Mucosa of stomach (tissue), 1 donor: Measurements from ENCODE around the gene STC2.

Experiments
- H3K27me3 ChIP-seq: one replicate; pipeline ENCODE4 v1.7.0; 2013; ENCODE audit warnings: mild to moderate bottlenecking, low read length; ENCODE audit not compliant: control insufficient read depth, insufficient read depth
- H3K36me3 ChIP-seq: one replicate; pipeline ENCODE4 v1.7.0; 2013; ENCODE audit warnings: low read length; ENCODE audit not compliant: control insufficient read depth, insufficient read depth
- H3K4me1 ChIP-seq: one replicate; pipeline ENCODE4 v1.7.0; 2013; ENCODE audit warnings: mild to moderate bottlenecking, low read length; ENCODE audit not compliant: control insufficient read depth, insufficient read depth
- H3K4me3 ChIP-seq: one replicate; pipeline ENCODE4 v1.7.0; 2013; ENCODE audit warnings: low read length
- H3K9ac ChIP-seq: one replicate; pipeline ENCODE4 v1.7.0; 2013; ENCODE audit warnings: mild to moderate bottlenecking, low read length, moderate library complexity
- H3K9me3 ChIP-seq: one replicate; pipeline ENCODE4 v1.7.0; 2013; ENCODE audit warnings: mild to moderate bottlenecking, low read length, moderate library complexity; ENCODE audit not compliant: control insufficient read depth
- donor health status: Pancreatic carcinoma.

Gene STC2

DNA sequence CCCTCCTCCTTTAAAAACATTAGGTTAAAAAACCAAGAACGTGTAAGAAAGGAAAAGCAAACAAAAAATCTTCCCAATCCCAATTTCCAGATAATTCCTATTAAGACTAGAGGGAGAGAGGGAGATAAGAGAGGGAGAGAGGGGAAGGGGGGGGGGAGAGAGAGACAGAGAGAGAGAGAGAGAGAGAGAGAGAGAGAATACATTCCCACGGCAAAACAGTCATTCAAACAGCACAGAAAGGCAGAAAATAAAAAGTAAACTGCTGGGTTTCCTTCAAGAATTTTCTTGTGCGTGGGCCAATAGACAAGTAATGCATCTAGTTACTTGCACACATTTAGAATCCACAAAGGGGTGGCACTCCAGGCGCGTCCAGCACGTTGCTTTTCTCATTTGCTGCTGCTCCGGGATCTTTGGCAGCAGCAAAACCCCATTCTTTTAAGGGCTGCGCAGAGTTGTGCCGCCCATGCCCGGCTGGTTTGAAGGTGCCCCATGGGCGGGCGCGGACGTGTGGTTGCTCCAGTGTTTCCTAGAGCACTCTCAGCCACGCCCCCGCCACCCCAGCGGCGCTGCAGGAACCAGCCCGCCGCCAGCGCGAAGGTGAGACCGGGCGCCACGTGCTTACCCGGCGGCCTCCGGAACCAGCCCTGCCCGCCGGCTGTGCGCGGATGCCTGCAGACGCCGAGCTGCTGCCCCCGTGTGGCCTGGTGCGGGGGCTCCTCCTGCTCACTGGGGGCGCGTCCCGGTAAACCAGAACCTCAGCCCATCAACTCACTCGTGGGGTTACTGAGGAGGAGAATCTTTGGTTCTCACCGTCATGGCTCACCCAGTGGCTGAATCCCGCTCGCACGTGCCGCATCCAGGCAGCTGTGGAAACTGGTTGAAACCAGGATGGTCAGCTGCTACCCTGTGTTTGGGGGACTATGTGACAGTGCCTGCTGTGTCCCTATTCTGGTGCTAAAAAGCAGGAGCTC is 44.6 kb downstream of the STC2 start:
- Histone ChIP-seq H3K36me3 (no peaks in the 10 kb centered on the region), H3K9me3 (no peaks in the 10 kb centered on the region), H3K4me3 (no peak overlapping the region), H3K4me1 (no peaks in the 10 kb centered on the region), H3K27me3 (peaks cover 28% of the 10 kb centered on the region), H3K9ac (no peak overlapping the region)

GRCh38 chr5:173282916-173283315 is 45.3 kb downstream of the STC2 start:
- Histone ChIP-seq H3K4me3 (no peak overlapping the region), H3K27me3 (peaks cover 26% of the 10 kb centered on the region)

GRCh38 chr5:173281910-173282309 is 46.3 kb downstream of the STC2 start:
- Histone ChIP-seq H3K9ac (no peak overlapping the region), H3K4me1 (no peaks in the 10 kb centered on the region), H3K9me3 (no peaks in the 10 kb centered on the region), H3K36me3 (no peaks in the 10 kb centered on the region), H3K4me3 (no peak overlapping the region), H3K27me3 (peaks cover 21% of the 10 kb centered on the region)

More at GRCh38 chr5:173282916-173283315, 45.3 kb downstream of the STC2 start:
- H3K36me3 ChIP-seq, result no peaks in the 10 kb centered on the region
- H3K9me3 ChIP-seq, result no peaks in the 10 kb centered on the region
- H3K4me1 ChIP-seq, result no peaks in the 10 kb centered on the region
- H3K9ac ChIP-seq, result no peak overlapping the region

DNA sequence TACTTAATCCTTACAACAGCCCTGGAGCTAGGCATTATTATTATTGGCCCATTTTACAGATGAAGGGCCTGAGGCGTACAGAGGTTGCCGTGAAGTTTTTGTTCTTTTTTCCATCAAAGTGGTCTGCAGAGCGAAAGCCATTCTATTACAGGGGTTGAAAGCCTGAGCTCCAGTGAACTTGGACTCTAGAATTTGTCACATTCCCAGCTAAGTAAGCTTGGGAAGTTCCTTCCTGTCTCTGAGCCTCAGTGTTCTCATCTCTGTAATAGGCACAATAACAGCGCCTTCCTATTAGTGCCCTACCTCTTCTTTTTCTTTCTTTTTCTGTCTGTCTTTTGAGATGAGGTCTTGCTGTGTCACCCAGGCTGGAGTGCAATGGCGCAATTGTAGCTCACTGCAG is 49.0 kb downstream of the STC2 start:
- Histone ChIP-seq H3K4me1 (no peaks in the 10 kb centered on the region), H3K9ac (no peak overlapping the region), H3K9me3 (no peaks in the 10 kb centered on the region), H3K27me3 (peaks cover 17% of the 10 kb centered on the region), H3K4me3 (no peak overlapping the region), H3K36me3 (no peaks in the 10 kb centered on the region)

DNA sequence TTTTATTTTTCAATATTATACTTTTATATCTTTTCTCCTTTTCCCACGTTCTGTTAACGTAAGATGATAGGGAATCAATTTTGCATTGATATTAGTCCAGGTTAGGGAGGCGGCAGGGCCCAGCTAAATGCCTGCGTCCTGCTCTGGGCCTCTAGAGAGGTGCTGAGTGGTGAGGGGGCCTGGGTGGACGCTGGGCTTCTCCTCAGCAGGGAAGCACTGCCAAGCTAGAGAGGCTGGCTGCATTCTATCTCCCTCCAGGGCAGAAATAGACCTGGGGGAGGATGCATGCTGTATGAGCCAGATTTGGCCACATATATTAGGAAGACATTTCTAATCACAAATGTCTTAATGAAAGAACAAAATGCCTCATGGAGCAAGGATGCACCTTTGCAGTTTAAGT is 49.6 kb downstream of the STC2 start:
- no peak overlapping the region for H3K9ac ChIP-seq
- H3K36me3 ChIP-seq, result no peaks in the 10 kb centered on the region
- peaks cover 12% of the 10 kb centered on the region for H3K27me3 ChIP-seq
- H3K4me3 ChIP-seq, result no peak overlapping the region
- no peaks in the 10 kb centered on the region for H3K9me3 ChIP-seq
- H3K4me1 ChIP-seq, result no peaks in the 10 kb centered on the region

DNA sequence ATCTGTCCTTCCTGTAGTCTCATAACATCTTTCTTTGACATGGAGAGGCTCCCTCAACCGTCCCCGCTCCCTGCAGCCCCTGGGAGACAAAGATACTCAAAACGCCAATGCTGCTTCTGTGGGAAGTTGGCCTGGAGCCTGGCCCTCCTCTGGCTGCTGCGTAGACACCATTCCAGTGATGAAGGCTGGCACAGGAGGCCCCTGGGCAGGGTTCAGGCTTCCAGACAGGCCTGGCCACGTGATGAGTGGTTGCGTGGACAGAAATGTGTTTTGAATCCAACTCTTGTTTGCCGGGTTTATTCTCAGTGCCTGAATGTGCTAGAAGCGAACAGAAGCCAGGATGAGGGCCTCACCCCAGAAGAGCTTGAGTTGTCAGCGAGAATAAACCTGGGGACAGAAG is 50.0 kb downstream of the STC2 start:
- H3K4me1 ChIP-seq, result no peaks in the 10 kb centered on the region
- no peak overlapping the region for H3K4me3 ChIP-seq
- H3K27me3 ChIP-seq, result peaks cover 7% of the 10 kb centered on the region
- H3K9me3 ChIP-seq, result no peaks in the 10 kb centered on the region
- H3K9ac ChIP-seq, result no peak overlapping the region
- H3K36me3 ChIP-seq, result no peaks in the 10 kb centered on the region

GRCh38 chr5:173274771-173275170 is 53.4 kb downstream of the STC2 start:
- Histone ChIP-seq H3K4me1 (no peaks in the 10 kb centered on the region), H3K9ac (no peak overlapping the region)

DNA sequence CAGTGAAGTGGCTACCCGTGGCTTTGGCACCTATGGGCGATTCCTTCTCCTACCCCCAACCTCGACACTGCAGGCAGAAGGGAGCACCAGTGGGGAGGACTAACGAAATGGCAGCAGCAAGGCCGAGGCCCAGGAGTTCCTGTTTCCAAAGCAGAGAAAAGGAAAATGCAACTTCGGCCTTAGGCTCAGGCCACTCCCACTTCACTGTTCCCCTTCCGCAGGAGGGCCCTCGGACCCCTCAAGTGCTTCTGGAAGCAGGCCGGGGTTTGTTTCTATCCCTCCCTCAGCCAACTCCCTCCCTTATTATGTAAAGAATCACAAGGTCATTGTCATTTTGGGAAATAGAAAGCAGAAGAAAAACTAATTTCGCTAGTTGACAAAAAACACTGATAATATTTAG is 56.8 kb downstream of the STC2 start:
- Histone ChIP-seq H3K36me3 (no peaks in the 10 kb centered on the region), H3K4me3 (no peak overlapping the region), H3K9me3 (no peaks in the 10 kb centered on the region), H3K27me3 (no peaks in the 10 kb centered on the region), H3K4me1 (no peaks in the 10 kb centered on the region), H3K9ac (no peak overlapping the region)

More at GRCh38 chr5:173274771-173275170, 53.4 kb downstream of the STC2 start:
- H3K9me3 ChIP-seq, result no peaks in the 10 kb centered on the region
- no peaks in the 10 kb centered on the region for H3K27me3 ChIP-seq
- H3K36me3 ChIP-seq, result no peaks in the 10 kb centered on the region
- H3K4me3 ChIP-seq, result no peak overlapping the region

- H3K9ac ChIP-seq, result no peak overlapping the region
- H3K4me1 ChIP-seq, result no peaks in the 10 kb centered on the region
- no peaks in the 10 kb centered on the region for H3K36me3 ChIP-seq
- H3K9me3 ChIP-seq, result no peaks in the 10 kb centered on the region
- peaks cover 10% of the 10 kb centered on the region for H3K27me3 ChIP-seq
- H3K4me3 ChIP-seq, result no peak overlapping the region
Measured at GRCh38 chr5:173268750-173269432, 59.3 kb downstream of the STC2 start.

GRCh38 chr5:173265433-173265832 is 62.8 kb downstream of the STC2 start:
- no peak overlapping the region for H3K9ac ChIP-seq
- H3K27me3 ChIP-seq, result peaks cover 10% of the 10 kb centered on the region
- H3K36me3 ChIP-seq, result no peaks in the 10 kb centered on the region
- H3K4me3 ChIP-seq, result no peak overlapping the region
- no peaks in the 10 kb centered on the region for H3K9me3 ChIP-seq
- H3K4me1 ChIP-seq, result no peaks in the 10 kb centered on the region
